Osteoblast (primary cell): ENCODE data around the gene BSN. TPM values are rescaled to one million over a fixed set of nuclear protein-coding genes. Genes with fewer than 3 reads are reported as not detected.
"Not testable (repeated sequence)": the region's sequence is repeated elsewhere in the genome, so short reads cannot be mapped to it uniquely, and the experiment has no call there.

Experiments
- DNase-seq: peaks from one replicate; pipeline ENCODE4 v3.0.0; 2011; ENCODE audit warnings: low spot score, mixed read lengths; ENCODE audit not compliant: insufficient read length; ENCODE audit errors: missing footprints
- H2AFZ ChIP-seq: 2 replicates; pipeline ENCODE4 v1.6.0; 2011; ENCODE audit warnings: mild to moderate bottlenecking, low read length
- H3K27ac ChIP-seq: 2 replicates; pipeline ENCODE4 v1.5.1; 2011; ENCODE audit warnings: mild to moderate bottlenecking, low read depth, low read length, moderate library complexity
- H3K27me3 ChIP-seq: 2 replicates; pipeline ENCODE4 v1.6.0; 2012; ENCODE audit warnings: mild to moderate bottlenecking, control low read depth, inconsistent platforms, low read length, moderate library complexity; ENCODE audit not compliant: insufficient read depth
- H3K36me3 ChIP-seq: 2 replicates; pipeline ENCODE4 v1.5.1; 2011; ENCODE audit warnings: mild to moderate bottlenecking, low read length, control low read depth, moderate library complexity; ENCODE audit not compliant: insufficient read depth
- H3K4me1 ChIP-seq: 2 replicates; pipeline ENCODE4 v1.5.1; 2011; ENCODE audit warnings: mild to moderate bottlenecking, low read length, control low read depth, moderate library complexity; ENCODE audit not compliant: insufficient read depth
- H3K4me2 ChIP-seq: 2 replicates; pipeline ENCODE4 v1.6.0; 2011; ENCODE audit warnings: mild to moderate bottlenecking, low read length; ENCODE audit not compliant: insufficient read depth
- H3K4me3 ChIP-seq: fragments of 200-600 bp; sonication (generic); 3 replicates; pipeline ENCODE4 v1.5.1; 2012; ENCODE audit warnings: mild to moderate bottlenecking, low read length, inconsistent platforms; ENCODE audit not compliant: insufficient read depth
- H3K79me2 ChIP-seq: 2 replicates; pipeline ENCODE4 v1.6.0; 2012; ENCODE audit warnings: mild to moderate bottlenecking, low read length, control low read depth, inconsistent platforms; ENCODE audit not compliant: insufficient read depth
- H3K9me3 ChIP-seq: 2 replicates; pipeline ENCODE4 v1.5.1; 2011; ENCODE audit warnings: low read depth, low read length, control low read depth
- H4K20me1 ChIP-seq: 2 replicates; pipeline ENCODE4 v1.6.0; 2012; ENCODE audit warnings: mild to moderate bottlenecking, low read length, control low read depth; ENCODE audit not compliant: insufficient read depth
- total RNA-seq: library from RNA; depleted of rRNA; stranded (reverse); fragments of >200 nt; gene quantifications from 2 replicates; pipeline ENCODE4 v1.2.3, GENCODE V29; 2012
- TF ChIP-seq, protein P1 (sequence below): IDR thresholded peaks from 2 replicates; pipeline ENCODE4 v1.5.1; 2011; ENCODE audit warnings: mild to moderate bottlenecking, low read depth, low read length, moderate library complexity; ENCODE audit errors: extremely low read depth

BSN gene
- total RNA-seq, 1 donor: under 0.01 TPM

DNA sequence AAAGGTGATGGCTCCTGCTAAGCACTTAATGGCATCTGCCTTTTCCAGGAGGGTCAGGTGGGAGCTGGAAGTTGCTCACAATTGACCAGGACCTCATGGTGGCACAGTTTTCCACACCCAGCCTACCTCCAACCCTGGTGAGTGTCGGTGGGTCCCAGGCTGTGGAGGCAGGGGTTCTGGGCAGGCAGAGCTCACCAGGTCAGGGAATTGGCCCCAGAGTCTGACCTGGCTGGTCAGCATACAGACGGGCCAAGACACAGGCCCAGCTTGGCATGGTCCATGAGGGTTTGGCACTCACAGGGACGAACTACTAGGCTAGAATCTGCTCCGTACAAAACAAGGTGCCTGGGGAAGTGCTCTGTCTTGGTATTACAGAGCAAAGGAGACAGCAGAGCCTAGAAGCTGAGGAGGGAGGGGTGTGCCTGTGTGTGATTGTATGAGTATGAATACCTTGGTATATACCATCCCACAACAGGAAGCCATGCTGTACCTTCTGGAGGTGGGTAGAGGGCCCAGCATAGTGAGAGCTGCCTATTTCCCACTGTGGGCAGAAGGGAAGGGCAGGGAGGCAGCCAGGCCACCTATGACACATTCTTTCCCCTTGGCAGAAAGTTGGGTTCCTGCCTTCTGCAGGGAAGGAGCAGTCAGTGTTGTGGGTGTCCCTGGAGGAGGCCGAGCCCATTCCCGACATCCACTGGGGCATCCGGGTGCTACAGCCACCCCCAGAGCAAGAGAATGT, 126.4 kb downstream of the BSN start:
- Histone ChIP-seq H3K27ac (no peak overlapping the region), H3K4me3 (no peak overlapping the region), H3K4me2 (no peak overlapping the region), H4K20me1 (peaks cover 20% of the 10 kb centered on the region), H3K9me3 (no peaks in the 10 kb centered on the region), H3K27me3 (no peaks in the 10 kb centered on the region), H3K36me3 (peaks cover 75% of the 10 kb centered on the region), H3K79me2 (peaks cover 7% of the 10 kb centered on the region), H3K4me1 (no peaks in the 10 kb centered on the region), H2AFZ (no peak overlapping the region)
- TF ChIP-seq, protein P1, sequence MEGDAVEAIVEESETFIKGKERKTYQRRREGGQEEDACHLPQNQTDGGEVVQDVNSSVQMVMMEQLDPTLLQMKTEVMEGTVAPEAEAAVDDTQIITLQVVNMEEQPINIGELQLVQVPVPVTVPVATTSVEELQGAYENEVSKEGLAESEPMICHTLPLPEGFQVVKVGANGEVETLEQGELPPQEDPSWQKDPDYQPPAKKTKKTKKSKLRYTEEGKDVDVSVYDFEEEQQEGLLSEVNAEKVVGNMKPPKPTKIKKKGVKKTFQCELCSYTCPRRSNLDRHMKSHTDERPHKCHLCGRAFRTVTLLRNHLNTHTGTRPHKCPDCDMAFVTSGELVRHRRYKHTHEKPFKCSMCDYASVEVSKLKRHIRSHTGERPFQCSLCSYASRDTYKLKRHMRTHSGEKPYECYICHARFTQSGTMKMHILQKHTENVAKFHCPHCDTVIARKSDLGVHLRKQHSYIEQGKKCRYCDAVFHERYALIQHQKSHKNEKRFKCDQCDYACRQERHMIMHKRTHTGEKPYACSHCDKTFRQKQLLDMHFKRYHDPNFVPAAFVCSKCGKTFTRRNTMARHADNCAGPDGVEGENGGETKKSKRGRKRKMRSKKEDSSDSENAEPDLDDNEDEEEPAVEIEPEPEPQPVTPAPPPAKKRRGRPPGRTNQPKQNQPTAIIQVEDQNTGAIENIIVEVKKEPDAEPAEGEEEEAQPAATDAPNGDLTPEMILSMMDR: no peak
- peak; percentile 92 for DNase-seq

DNA sequence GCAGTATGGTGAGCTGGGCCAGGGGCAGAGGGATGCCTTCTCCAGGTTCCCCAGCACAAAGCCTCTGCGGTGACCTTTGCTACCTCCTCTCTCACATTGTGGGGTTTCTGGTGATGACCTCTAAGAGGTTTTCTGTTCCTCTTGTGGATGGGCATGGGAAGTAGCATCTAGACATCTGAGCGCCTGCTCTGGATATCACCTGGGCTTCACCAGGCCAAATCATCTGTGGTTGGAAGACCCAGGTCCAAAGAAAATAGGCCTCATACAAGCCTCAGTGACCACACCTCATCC, 126.9 kb downstream of the BSN start:
- Histone ChIP-seq H3K27ac (no peak overlapping the region), H3K27me3 (no peaks in the 10 kb centered on the region), H3K36me3 (peaks cover 70% of the 10 kb centered on the region), H4K20me1 (peaks cover 16% of the 10 kb centered on the region), H3K4me1 (no peaks in the 10 kb centered on the region), H3K4me3 (no peak overlapping the region), H3K4me2 (no peak overlapping the region), H3K79me2 (peaks cover 5% of the 10 kb centered on the region), H3K9me3 (no peaks in the 10 kb centered on the region), H2AFZ (no peak overlapping the region)
- TF ChIP-seq, protein P1: no peak
- DNase-seq: no peak

DNA sequence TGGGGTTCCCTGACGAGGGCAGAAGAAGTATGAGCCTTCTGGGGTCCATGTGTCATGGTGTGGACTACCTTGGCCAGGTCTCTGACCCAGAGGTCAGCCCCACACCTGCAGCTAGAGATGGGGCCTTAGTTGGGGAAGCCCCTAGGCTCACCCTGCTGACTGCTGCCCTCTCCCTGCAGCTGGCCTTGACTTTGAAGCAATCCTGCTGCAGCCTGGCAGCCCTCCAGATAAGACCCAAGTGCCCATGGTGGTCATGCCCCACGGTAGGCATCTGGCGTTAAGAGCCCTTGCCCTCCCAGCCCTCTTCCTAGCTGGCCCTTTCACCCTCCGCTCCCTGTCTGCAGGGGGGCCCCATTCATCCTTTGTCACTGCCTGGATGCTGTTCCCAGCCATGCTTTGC, 127.3 kb downstream of the BSN start:
- peaks cover 14% of the 10 kb centered on the region for H4K20me1 ChIP-seq
- TF ChIP-seq, protein P1: no peak
- H3K9me3 ChIP-seq: no peaks in the 10 kb centered on the region
- peaks cover 67% of the 10 kb centered on the region for H3K36me3 ChIP-seq
- H3K4me2 ChIP-seq: no peak overlapping the region
- no peaks in the 10 kb centered on the region for H3K27me3 ChIP-seq
- peaks cover 2% of the 10 kb centered on the region for H3K79me2 ChIP-seq
- no peak overlapping the region for H3K4me3 ChIP-seq
- H3K4me1 ChIP-seq: no peaks in the 10 kb centered on the region
- no peak overlapping the region for H3K27ac ChIP-seq
- DNase-seq: no peak
- no peak overlapping the region for H2AFZ ChIP-seq

DNA sequence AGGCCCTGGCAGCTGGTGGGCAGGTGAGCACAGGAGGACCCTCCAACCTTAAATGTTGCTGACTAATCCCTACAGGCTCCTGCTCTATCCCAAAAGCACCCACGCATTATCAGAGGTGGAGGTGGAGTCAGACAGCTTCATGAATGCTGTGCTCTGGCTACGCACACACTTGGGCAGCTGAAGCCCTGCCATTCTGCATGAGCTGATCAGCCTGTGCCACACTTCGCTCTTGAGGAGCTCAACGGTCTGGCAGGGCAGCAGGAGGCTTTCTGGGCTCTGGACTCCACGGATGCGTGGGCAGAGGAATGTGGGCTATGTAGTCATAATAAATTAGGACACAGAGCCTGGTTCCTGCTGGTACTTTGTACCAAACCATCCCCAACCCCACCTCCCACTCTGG, 128.9 kb downstream of the BSN start:
- Histone ChIP-seq H3K27me3 (no peaks in the 10 kb centered on the region), H4K20me1 (peaks cover 11% of the 10 kb centered on the region), H3K27ac (no peak overlapping the region), H3K79me2 (no peaks in the 10 kb centered on the region), H3K4me3 (no peak overlapping the region), H3K36me3 (peaks cover 50% of the 10 kb centered on the region), H2AFZ (no peak overlapping the region), H3K9me3 (no peaks in the 10 kb centered on the region), H3K4me2 (no peak overlapping the region), H3K4me1 (no peaks in the 10 kb centered on the region)
- no peak for DNase-seq
- TF ChIP-seq, protein P1: no peak

DNA sequence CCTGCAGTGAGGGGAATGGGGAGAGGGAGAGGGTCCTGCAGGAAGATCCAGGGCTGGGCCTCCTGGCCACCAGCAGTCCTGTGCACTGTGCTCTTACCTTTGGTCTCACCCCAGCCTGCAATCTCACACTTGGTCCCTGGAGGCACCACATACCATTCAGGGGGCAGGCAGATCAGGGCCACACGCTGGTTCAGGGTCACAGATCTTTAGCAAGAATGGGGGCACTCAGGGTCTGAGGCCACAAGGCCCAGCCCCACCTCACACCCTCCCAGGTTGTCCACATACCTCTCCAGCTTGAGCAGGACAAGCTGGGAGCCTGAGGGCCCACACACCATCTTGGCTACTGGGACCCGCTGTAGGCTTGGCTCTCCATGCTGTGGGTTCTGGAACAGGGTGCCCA, 130.2 kb downstream of the BSN start:
- H2AFZ ChIP-seq, H3K4me3 ChIP-seq, DNase-seq, H4K20me1 ChIP-seq, H3K27me3 ChIP-seq, H3K4me2 ChIP-seq, H3K79me2 ChIP-seq, H3K27ac ChIP-seq, H3K4me1 ChIP-seq, H3K9me3 ChIP-seq: not testable (repeated sequence)
- H3K36me3 ChIP-seq: peaks cover 38% of the 10 kb centered on the region

DNA sequence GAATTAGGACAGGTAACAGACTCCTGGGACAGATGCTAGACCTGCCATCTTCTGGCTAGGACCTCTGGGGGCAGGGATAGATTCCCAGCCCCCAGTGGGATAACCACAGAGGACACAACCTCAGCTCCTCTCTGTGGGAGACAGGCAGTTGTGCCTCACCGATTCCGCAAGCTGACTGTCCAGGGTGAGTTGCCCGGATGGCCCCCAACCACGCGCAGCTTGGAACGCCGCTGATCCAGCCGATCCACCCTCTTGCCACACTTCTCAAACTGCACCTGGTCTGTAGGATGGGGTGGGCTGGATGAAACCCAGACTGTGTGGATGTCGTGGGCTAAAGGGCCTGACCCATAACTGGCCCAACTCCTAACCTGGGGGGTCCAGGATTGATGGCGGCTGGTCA, 130.8 kb downstream of the BSN start:
- not testable (repeated sequence) for H3K9me3 ChIP-seq, H4K20me1 ChIP-seq, H2AFZ ChIP-seq, H3K79me2 ChIP-seq, H3K27ac ChIP-seq, H3K4me3 ChIP-seq, DNase-seq, H3K4me1 ChIP-seq, H3K4me2 ChIP-seq, H3K27me3 ChIP-seq
- H3K36me3 ChIP-seq: peaks cover 37% of the 10 kb centered on the region
